Liver (tissue), 3 donors: Measurements from ENCODE around the gene MPV17L.

Source experiments
- ATF3 ChIP-seq: IDR thresholded peaks from 2 replicates; pipeline ENCODE4 v1.6.1; 2016; ENCODE audit warnings: antibody characterized with exemption
- CTCF ChIP-seq: fragments of 150-350 bp; IDR thresholded peaks from 2 replicates; pipeline ENCODE4 v1.5.1; 2017; ENCODE audit warnings: improper control_type of control experiment, low read depth, low read length; ENCODE audit not compliant: missing input control
- FOXA1 ChIP-seq: IDR thresholded peaks from 2 replicates; pipeline ENCODE4 v1.6.1; 2016; ENCODE audit warnings: antibody characterized with exemption
- GABPA ChIP-seq, 2 donors: IDR thresholded peaks in 1 of 2; conservative IDR thresholded peaks in 1 of 2; 2 replicates each; pipeline ENCODE4 v1.6.1; 2016; ENCODE audit warnings: antibody characterized with exemption in 2 of 2, mild to moderate bottlenecking in 1 of 2, moderate library complexity in 1 of 2
- JUND ChIP-seq, 2 donors: IDR thresholded peaks; 2 replicates each; pipeline ENCODE4 v1.6.1; 2016; ENCODE audit warnings: antibody characterized with exemption in 2 of 2
- MAX ChIP-seq: IDR thresholded peaks from 2 replicates; pipeline ENCODE4 v1.6.1; 2016; ENCODE audit warnings: antibody characterized with exemption
- RAD21 ChIP-seq, 2 donors: IDR thresholded peaks; 2 replicates each; pipeline ENCODE4 v1.6.1; 2016; ENCODE audit warnings: antibody characterized with exemption in 2 of 2, mild to moderate bottlenecking in 2 of 2
- TAF1 ChIP-seq: conservative IDR thresholded peaks from 2 replicates; pipeline ENCODE4 v1.6.1; 2016; ENCODE audit warnings: antibody characterized with exemption, mild to moderate bottlenecking
- YY1 ChIP-seq: IDR thresholded peaks from 2 replicates; pipeline ENCODE4 v1.6.1; 2016; ENCODE audit warnings: antibody characterized with exemption, mild to moderate bottlenecking
- ZBTB33 ChIP-seq: IDR thresholded peaks from 2 replicates; pipeline ENCODE4 v1.6.1; 2016; ENCODE audit warnings: antibody characterized with exemption
- TF ChIP-seq, protein P1 (sequence below): IDR thresholded peaks from 2 replicates; pipeline ENCODE4 v1.6.1; 2016; ENCODE audit warnings: antibody characterized with exemption, mild to moderate bottlenecking
- donor health status: healthy.
- donor health status: healthy.

DNA sequence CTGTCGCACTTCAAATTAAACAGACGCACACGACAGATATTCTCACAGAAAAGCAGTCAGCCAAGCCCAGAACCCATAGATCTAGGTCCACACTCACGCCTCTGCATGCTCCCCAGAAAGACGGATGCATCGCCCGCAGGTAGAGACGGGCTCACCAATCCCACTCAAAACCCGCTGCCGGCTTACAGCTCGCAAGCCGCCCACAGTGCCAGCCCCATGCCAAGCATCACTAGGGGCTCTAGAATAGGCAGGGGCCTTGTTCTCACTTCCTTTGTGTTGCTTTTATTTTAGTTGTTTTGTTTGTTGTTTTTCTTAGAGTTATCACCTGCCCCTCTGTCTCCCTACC is 38.5 kb downstream of the MPV17L start:
- TF ChIP-seq GABPA (IDR thresholded peaks at IDR 0.05 in 1 of 2, conservative IDR thresholded peaks at IDR 0.05 in 1 of 2) = no peak
- TF ChIP-seq RAD21 (IDR thresholded peaks at IDR 0.05) = no peak
- TF ChIP-seq MAX = no peak
- TF ChIP-seq ATF3 = no peak
- no peak for TF ChIP-seq ZBTB33
- TF ChIP-seq CTCF = no peak
- no peak for TF ChIP-seq YY1
- no peak for TF ChIP-seq TAF1
- TF ChIP-seq JUND (IDR thresholded peaks at IDR 0.05) = no peak
- no peak for TF ChIP-seq FOXA1
- TF ChIP-seq, protein P1, sequence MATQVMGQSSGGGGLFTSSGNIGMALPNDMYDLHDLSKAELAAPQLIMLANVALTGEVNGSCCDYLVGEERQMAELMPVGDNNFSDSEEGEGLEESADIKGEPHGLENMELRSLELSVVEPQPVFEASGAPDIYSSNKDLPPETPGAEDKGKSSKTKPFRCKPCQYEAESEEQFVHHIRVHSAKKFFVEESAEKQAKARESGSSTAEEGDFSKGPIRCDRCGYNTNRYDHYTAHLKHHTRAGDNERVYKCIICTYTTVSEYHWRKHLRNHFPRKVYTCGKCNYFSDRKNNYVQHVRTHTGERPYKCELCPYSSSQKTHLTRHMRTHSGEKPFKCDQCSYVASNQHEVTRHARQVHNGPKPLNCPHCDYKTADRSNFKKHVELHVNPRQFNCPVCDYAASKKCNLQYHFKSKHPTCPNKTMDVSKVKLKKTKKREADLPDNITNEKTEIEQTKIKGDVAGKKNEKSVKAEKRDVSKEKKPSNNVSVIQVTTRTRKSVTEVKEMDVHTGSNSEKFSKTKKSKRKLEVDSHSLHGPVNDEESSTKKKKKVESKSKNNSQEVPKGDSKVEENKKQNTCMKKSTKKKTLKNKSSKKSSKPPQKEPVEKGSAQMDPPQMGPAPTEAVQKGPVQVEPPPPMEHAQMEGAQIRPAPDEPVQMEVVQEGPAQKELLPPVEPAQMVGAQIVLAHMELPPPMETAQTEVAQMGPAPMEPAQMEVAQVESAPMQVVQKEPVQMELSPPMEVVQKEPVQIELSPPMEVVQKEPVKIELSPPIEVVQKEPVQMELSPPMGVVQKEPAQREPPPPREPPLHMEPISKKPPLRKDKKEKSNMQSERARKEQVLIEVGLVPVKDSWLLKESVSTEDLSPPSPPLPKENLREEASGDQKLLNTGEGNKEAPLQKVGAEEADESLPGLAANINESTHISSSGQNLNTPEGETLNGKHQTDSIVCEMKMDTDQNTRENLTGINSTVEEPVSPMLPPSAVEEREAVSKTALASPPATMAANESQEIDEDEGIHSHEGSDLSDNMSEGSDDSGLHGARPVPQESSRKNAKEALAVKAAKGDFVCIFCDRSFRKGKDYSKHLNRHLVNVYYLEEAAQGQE = no peak
